ENCODE results near the gene EHBP1L1. TPM values are rescaled to one million over a fixed set of nuclear protein-coding genes. Genes with fewer than 3 reads are reported as not detected.

The EHBP1L1 gene
- total RNA-seq, 2 experiments from 2014 or later: 94.0 to 99.4 TPM

- Mint-ChIP-seq H3K36me3 (ENCODE audit: low read depth) (peaks cover 25% of the 10 kb centered on the region), H3K27me3 (no peaks in the 10 kb centered on the region), H3K4me1 (ENCODE audit: low read depth) (peaks cover 18% of the 10 kb centered on the region), H3K9me3 (no peaks in the 10 kb centered on the region), H3K4me3 (no peak overlapping the region), H3K27ac (no peak overlapping the region)
- CTCF ChIA-PET: no interaction called here
- ATAC-seq: no peak
- POLR2A ChIA-PET: interaction anchor here (23.0 kb wide), 1 partner anchor 24 kb away, joined by 320 read pairs; the partner anchor contains the start of gene RELA
- intact Hi-C loops (cut with micrococcal nuclease): no loop called here
- no peak for DNase-seq
- TF ChIP-seq CTCF (IDR thresholded peaks at IDR 0.05): no peak
Observed at GRCh38 chr11:65634440-65634839, 58.6 kb downstream of the EHBP1L1 start.

- CTCF ChIA-PET: no interaction called here
- no peak for ATAC-seq
- H3K27me3 Mint-ChIP-seq: no peaks in the 10 kb centered on the region
- TF ChIP-seq CTCF (IDR thresholded peaks at IDR 0.05): no peak
- intact Hi-C loops (cut with micrococcal nuclease): no loop called here
- H3K27ac Mint-ChIP-seq: no peak overlapping the region
- H3K4me1 Mint-ChIP-seq (ENCODE audit: low read depth): peaks cover 18% of the 10 kb centered on the region
- POLR2A ChIA-PET: interaction anchor here (23.0 kb wide), 1 partner anchor 24 kb away, joined by 320 read pairs; the partner anchor contains the start of gene RELA
- H3K9me3 Mint-ChIP-seq: no peaks in the 10 kb centered on the region
- peaks cover 31% of the 10 kb centered on the region for H3K36me3 Mint-ChIP-seq (ENCODE audit: low read depth)
- DNase-seq: no peak
- H3K4me3 Mint-ChIP-seq: no peak overlapping the region
Observed at GRCh38 chr11:65634905-65635731, 59.3 kb downstream of the EHBP1L1 start.

- Mint-ChIP-seq H3K4me1 (ENCODE audit: low read depth) (peaks cover 23% of the 10 kb centered on the region), H3K9me3 (no peaks in the 10 kb centered on the region), H3K4me3 (peak overlapping the region; percentile 40), H3K36me3 (ENCODE audit: low read depth) (peaks cover 38% of the 10 kb centered on the region), H3K27me3 (no peaks in the 10 kb centered on the region), H3K27ac (peak overlapping the region; percentile 68)
- ChIA-PET CTCF (no interaction called here), POLR2A (interaction anchor here (1.0 to 23.0 kb wide), 3 partner anchors 19 to 23 kb away, joined by 3 to 320 read pairs (median 39); partner anchors contain the start of genes PCNX3 and RELA)
- intact Hi-C loops (cut with micrococcal nuclease): no loop called here
- ATAC-seq (no peak), DNase-seq (no peak)
- no peak for TF ChIP-seq CTCF (IDR thresholded peaks at IDR 0.05)
Observed at GRCh38 chr11:65636108-65637031, 60.5 kb downstream of the EHBP1L1 start.

- intact Hi-C loops (cut with micrococcal nuclease): no loop called here
- Mint-ChIP-seq H3K4me1 (ENCODE audit: low read depth) (peaks cover 29% of the 10 kb centered on the region), H3K9me3 (no peaks in the 10 kb centered on the region), H3K27ac (peak overlapping the region; percentile 79), H3K27me3 (no peaks in the 10 kb centered on the region), H3K36me3 (ENCODE audit: low read depth) (peaks cover 39% of the 10 kb centered on the region), H3K4me3 (peak overlapping the region; percentile 77)
- ATAC-seq: no peak
- ChIA-PET POLR2A (interaction anchor here (4.4 to 23.0 kb wide), 3 partner anchors 10 to 22 kb away, joined by 31 to 320 read pairs (median 39); partner anchors contain the start of genes PCNX3 and RELA), CTCF (interaction anchor here (1.0 to 3.2 kb wide), 3 partner anchors 11 to 248 kb away, joined by 6 to 17 read pairs (median 7); no protein-coding TSS in a partner anchor)
- DNase-seq: no peak
- TF ChIP-seq CTCF (IDR thresholded peaks at IDR 0.05): no peak
Observed at GRCh38 chr11:65637032-65637557, 61.2 kb downstream of the EHBP1L1 start.

All from activated CD8-positive, alpha-beta T cell treated with anti-CD3 and anti-CD28 coated beads for 36 hours (primary cell).